Effector CD4-positive, alpha-beta T cell (primary cell): ENCODE measurements around the gene MYO5A.
"Not testable (repeated sequence)": the region's sequence is repeated elsewhere in the genome, so short reads cannot be mapped to it uniquely, and the experiment has no call there.

Experiments used
- DNase-seq: peaks from one replicate; pipeline ENCODE4 v3.0.0-alpha.2; 2020
- total RNA-seq: gene quantifications from one replicate; lab custom pipeline; 2026; lab: John Stamatoyannopoulos, UW

The MYO5A gene
- total RNA-seq: 152 reads per million, percentile 89 among the genes with 10 or more reads in this experiment

- DNase-seq: peak; percentile 71
These were observed at the start of gene MYO5A for GRCh38 chr15:52528564-52529340. Gene MYO5A, minus strand, starts transcription at chr15:52528880. Its CDS starts 74 bp downstream, at chr15:52528806.

GRCh38 chr15:52576692-52577091 is 48.0 kb upstream of the MYO5A start:
- no peak for DNase-seq

GRCh38 chr15:52575573-52575972 is 46.9 kb upstream of the MYO5A start:
- not testable (repeated sequence) for DNase-seq

GRCh38 chr15:52575072-52575471 is 46.4 kb upstream of the MYO5A start:
- no peak for DNase-seq

- DNase-seq: not testable (repeated sequence)
These were observed 45.9 kb upstream of the MYO5A start for GRCh38 chr15:52574623-52575022.

GRCh38 chr15:52568601-52569585 is 40.2 kb upstream of the MYO5A start, which contains the start of gene ARPP19:
Gene ARPP19, minus strand, starts transcription at chr15:52569030. Its CDS starts 138 bp downstream, at chr15:52568892.
- DNase-seq: peak; percentile 65

- peak; percentile 24 for DNase-seq
These were observed 39.4 kb upstream of the MYO5A start for GRCh38 chr15:52567871-52568600.

- DNase-seq: no peak
These were observed 38.2 kb upstream of the MYO5A start for GRCh38 chr15:52566889-52567288.

GRCh38 chr15:52565417-52566358 is 37.0 kb upstream of the MYO5A start:
- DNase-seq: not testable (repeated sequence)

- no peak for DNase-seq
These were observed 34.9 kb upstream of the MYO5A start for GRCh38 chr15:52563501-52564060.

- DNase-seq: no peak
These were observed 30.9 kb upstream of the MYO5A start for GRCh38 chr15:52559575-52559974.

- DNase-seq: no peak
These were observed 30.3 kb upstream of the MYO5A start for GRCh38 chr15:52559022-52559421.

GRCh38 chr15:52558196-52558595 is 29.5 kb upstream of the MYO5A start:
- no peak for DNase-seq

- DNase-seq: no peak
These were observed 28.6 kb upstream of the MYO5A start for GRCh38 chr15:52557274-52557641.

- no peak for DNase-seq
These were observed 28.0 kb upstream of the MYO5A start for GRCh38 chr15:52556524-52557273.

- DNase-seq: no peak
These were observed 23.6 kb upstream of the MYO5A start for GRCh38 chr15:52552303-52552702.

- no peak for DNase-seq
These were observed 23.1 kb upstream of the MYO5A start for GRCh38 chr15:52551762-52552161.

- not testable (repeated sequence) for DNase-seq
These were observed 22.5 kb upstream of the MYO5A start for GRCh38 chr15:52551186-52551585.

- no peak for DNase-seq
These were observed 17.5 kb upstream of the MYO5A start for GRCh38 chr15:52546031-52546751.
